Endometrial microvascular endothelial cells (primary cell): Measurements from ENCODE around the gene CTU2. TPM values are rescaled to one million over a fixed set of nuclear protein-coding genes. Genes with fewer than 3 reads are reported as not detected.

Experiments
- in situ Hi-C: cut with HindIII; loops from 2 replicates; pipeline ENCODE4 v1.10.0; 2017; ENCODE audit warnings: low sequenced_read_pairs, low pct_unique_long_range_greater_than_20kb; ENCODE audit errors: inconsistent ontology term
- total RNA-seq: library from RNA; depleted of rRNA; stranded (reverse); fragments of >200 nt; gene quantifications from one replicate; pipeline ENCODE4 v1.2.3, GENCODE V29; 2015; ENCODE audit errors: inconsistent ontology term

The CTU2 gene
- total RNA-seq, 1 donor from 2014 or later: 21.9 TPM

DNA sequence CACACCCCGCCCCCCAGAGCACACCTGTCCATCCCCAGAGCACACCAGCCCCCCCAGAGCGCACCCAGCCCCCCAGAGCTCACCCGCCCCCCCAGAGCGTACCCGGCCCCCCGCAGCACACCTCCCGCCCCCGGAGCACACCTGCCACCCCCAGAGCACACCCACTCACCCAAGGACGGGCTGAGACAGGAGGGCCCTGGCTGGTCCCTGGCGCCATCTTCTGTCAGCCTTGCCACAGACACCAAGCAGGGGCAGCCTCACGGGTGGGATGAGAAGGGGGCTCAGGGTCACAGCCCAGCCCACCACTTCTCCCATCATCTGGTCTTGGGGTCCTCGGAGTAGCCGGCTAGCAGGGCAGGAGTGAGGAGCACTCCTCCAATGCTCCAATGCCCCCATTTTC is 46.9 kb downstream of the CTU2 start:
- in situ Hi-C loops: no loop called here

DNA sequence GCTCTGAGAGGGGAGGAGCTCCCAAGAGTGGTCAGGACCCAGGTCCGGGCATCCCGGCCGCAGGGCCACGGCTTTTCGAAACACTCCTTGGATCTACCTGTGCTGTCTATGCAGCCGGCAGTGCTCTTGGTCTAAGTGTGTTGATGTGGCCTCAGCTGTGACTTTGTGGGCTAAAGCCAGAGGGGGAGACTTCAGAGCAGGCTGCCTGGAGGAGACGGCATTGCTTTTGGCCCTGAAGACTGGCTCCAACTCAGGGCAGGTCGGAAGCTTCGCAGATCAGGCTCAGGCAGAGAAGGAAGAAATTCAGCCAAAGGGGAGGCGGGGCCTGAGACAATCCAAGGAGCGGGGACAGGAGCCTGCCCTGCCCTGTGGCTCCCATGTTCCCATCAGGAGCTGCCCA is 47.3 kb downstream of the CTU2 start:
- in situ Hi-C loops: no loop called here

- in situ Hi-C loops: no loop called here
These were observed 48.0 kb downstream of the CTU2 start for GRCh38 chr16:88754109-88754911.

DNA sequence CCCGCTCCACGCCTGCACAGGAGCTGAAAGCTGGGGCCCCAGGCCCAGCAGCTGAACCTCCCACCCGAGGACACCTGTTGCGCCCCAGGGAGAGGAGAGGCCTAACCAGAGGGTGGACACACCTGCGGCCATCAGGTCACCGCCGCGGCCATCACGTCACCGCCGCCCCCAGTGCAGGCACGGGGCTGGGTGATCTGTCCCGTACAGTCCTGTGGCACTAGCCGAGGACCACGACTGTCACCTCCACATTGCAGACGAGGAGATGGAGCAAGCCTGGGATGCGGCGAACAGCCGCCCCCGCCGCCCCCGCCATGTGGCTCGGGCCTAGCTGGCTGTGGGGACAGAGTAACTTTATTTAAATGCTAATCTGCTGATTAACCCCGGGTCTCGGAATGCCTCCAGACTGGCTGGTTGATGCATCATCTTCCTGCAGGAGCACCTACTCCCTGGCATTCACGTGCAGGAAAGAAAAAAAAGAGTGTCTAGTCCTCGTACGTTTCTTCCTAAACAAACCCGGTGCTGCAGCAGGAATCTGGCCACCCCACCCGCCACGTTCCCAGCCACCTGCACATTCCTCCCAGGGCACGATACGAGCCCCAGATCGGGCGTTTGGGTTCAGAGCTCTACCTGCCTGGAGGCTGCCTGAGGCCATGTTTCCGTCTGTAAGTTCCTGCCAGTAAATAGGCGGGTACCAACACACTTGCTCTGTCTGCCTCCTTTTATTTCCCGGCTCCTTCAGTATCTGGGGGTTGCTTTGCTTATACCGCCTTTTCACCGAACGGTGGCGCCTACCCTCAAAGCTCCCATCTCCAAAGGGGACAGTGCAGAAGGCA is 48.8 kb downstream of the CTU2 start:
- in situ Hi-C loops: no loop called here

DNA sequence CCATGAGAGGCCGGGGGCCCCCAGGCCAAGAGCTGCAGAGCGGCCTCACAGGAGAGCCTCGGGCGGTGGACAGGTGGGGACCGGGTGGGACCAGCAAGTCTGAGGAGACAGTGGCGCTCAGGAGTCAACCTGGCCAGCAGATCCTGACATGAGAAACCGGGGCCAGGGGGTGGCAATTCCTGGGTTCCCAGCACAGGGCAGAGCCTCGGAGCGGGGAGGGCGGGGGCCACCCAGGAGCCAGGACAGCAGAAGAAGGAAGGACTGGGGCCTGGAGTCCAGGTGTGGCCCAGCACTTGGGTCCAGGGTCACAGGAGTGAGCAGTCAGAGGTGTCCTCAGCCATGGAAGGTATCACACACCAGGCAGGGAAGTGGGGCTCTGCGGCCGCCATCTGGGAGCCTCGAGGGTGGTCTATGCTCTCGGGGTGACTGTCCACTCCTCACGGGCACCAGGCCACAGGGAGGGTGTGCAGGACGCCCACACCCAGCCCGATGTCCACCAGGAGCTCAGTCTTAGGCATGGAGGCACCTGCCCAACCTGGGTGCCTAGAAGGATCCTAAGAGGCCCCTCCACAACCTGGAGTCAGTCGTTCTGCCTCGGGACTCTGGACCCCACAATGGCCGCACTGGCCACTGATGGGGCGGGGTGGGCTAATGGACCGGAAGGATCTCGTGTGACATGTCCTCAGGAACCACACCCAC is 49.6 kb downstream of the CTU2 start:
- in situ Hi-C loops: no loop called here

- in situ Hi-C loops: no loop called here
These were observed 52.1 kb downstream of the CTU2 start for GRCh38 chr16:88758227-88758943.

- in situ Hi-C loops: no loop called here
These were observed 52.6 kb downstream of the CTU2 start for GRCh38 chr16:88758944-88759244.

DNA sequence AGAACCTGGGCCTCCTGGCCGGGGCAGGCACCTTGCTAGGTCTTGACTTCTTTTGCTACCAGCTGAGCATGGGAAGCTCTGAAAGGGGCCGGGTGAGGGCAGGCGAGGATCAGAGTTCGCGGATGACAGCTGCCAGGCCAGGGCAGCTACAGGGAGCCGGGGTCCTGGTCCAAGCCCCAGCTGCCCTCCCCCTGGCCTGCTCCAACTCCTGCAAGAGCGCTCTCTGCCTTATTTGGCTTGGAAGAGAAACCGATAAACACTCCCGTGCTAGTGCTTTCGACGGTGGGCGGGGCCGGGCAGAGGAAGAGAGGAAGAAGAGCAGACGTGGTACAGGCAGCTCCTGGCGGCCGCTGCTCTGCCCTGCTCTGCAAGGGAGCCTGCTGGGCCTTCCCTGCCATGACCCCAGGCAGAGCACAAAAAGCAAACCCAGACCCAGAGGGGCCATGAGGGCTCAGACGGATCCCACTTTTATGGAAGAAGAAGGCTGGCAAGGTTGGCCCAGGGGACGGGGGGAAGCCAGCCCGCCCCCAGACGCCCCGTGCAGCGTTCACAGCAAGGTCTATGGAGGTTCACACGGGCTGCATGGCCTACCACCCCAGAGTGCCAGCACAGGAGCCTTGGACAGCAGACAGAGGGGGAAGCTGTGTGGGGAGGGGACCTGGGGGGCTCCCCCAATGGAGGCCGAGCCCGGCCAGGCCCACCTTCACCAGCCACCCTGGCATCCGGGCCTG is 53.1 kb downstream of the CTU2 start:
- in situ Hi-C loops: no loop called here

DNA sequence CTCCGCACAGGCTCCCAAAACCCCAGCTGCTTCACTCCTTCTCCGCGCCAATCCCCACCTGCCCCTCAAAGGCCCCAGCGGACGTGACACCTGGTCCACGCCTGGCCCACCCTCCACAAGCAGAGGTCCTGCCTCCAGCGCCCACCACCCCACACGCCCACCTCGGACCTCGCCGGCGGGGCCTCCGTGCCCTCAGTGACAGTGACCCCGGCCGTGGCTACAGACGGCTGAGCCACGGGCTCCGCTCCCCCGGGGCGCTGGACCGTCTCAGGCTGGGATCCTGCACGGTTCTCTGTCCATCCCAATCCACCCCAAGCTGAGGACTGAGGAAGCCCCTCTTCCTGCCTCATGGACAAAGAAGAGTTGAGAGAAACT is 53.7 kb downstream of the CTU2 start:
- in situ Hi-C loops: no loop called here

GRCh38 chr16:88760424-88761142 is 54.3 kb downstream of the CTU2 start:
- in situ Hi-C loops: no loop called here

- in situ Hi-C loops: no loop called here
These were observed 54.8 kb downstream of the CTU2 start for GRCh38 chr16:88761143-88761534.

DNA sequence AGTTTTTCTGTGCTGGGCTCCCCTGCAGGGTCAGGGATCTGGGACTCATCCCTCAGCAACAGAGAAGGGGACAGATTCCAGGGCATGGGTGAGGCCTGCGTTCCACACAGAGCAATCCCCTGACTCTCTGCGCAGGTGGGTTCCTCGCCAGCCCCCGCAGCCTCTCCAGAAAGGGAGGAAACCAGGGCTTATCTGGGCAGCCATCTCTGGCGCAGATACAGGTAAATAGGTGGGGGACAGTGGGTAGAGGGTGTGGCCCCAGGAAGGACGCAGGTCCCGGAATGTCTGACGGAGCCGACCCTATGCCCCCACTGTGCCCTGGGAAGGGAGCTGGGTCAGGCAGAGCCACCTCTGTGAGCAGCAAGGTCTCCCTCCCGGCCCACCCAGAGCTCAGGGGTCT is 55.5 kb downstream of the CTU2 start:
- in situ Hi-C loops: no loop called here

GRCh38 chr16:88762258-88762870 is 56.1 kb downstream of the CTU2 start:
- in situ Hi-C loops: no loop called here

- in situ Hi-C loops: no loop called here
These were observed 56.6 kb downstream of the CTU2 start for GRCh38 chr16:88762941-88763340.

- in situ Hi-C loops: no loop called here
These were observed 57.3 kb downstream of the CTU2 start for GRCh38 chr16:88763502-88764053.

- in situ Hi-C loops: no loop called here
These were observed 57.8 kb downstream of the CTU2 start for GRCh38 chr16:88764080-88764479.

- in situ Hi-C loops: no loop called here
These were observed 58.6 kb downstream of the CTU2 start for GRCh38 chr16:88764913-88765349.
